Panc1 (cell line): ENCODE data around the gene CCDC8. TPM values are rescaled to one million over a fixed set of nuclear protein-coding genes. Genes with fewer than 3 reads are reported as not detected.

Experiments used
- ATAC-seq: fragments of 200-7000 bp; cut with Tn5 transposase; 2 replicates; pipeline ENCODE4 v1.9.1; 2020; ENCODE audit warnings: mild to moderate bottlenecking, moderate library complexity
- BruUV-seq: library from RNA; stranded (reverse); fragments of 400-500 nt; replicated peaks from 2 replicates; lab custom pipeline; 2021; lab: Mats Ljungman, UMichigan
- CTCF ChIA-PET: fragments of 300-600 bp; sonication (Branson Sonifier 250); formaldehyde crosslinking; loops from one replicate; lab custom pipeline; 2022; ENCODE audit warnings: antibody characterized with exemption; lab: Charles Lee
- POLR2A ChIA-PET: fragments of 300-600 bp; sonication (Branson Sonifier 250); formaldehyde crosslinking; loops from one replicate; lab custom pipeline; 2022; ENCODE audit warnings: antibody characterized with exemption; lab: Charles Lee
- DNase-seq: peaks from one replicate; pipeline ENCODE4 v3.0.0-alpha.2; 2010; ENCODE audit warnings: low read depth, low spot score
- H3K27ac ChIP-seq: 2 replicates; pipeline ENCODE4 v1.5.1; 2011; ENCODE audit warnings: mild to moderate bottlenecking, low read length, inconsistent platforms
- H3K27me3 ChIP-seq: fragments of 200-500 bp; sonication (Bioruptor generic); 2 replicates; pipeline ENCODE4 v1.6.0; 2014; ENCODE audit warnings: low read length, inconsistent platforms; ENCODE audit not compliant: control insufficient read depth, insufficient read depth
- H3K36me3 ChIP-seq: fragments of 200-500 bp; sonication (Bioruptor generic); 2 replicates; pipeline ENCODE4 v1.5.1; 2014; ENCODE audit warnings: inconsistent platforms, mild to moderate bottlenecking, low read length, moderate library complexity; ENCODE audit not compliant: control insufficient read depth, insufficient read depth
- H3K4me1 ChIP-seq: 2 replicates; pipeline ENCODE4 v1.5.1; 2011; ENCODE audit warnings: inconsistent platforms, mild to moderate bottlenecking, low read length, moderate library complexity; ENCODE audit not compliant: control insufficient read depth, insufficient read depth
- H3K4me3 ChIP-seq, 2 experiments: 2 replicates each; pipeline ENCODE4 v1.5.1; 2011 to 2012; ENCODE audit warnings: low read depth in 2 of 2, low read length in 2 of 2, mild to moderate bottlenecking in 2 of 2, inconsistent platforms in 1 of 2, moderate library complexity in 1 of 2
- H3K9me3 ChIP-seq: fragments of 200-500 bp; sonication (Bioruptor generic); 2 replicates; pipeline ENCODE4 v1.5.1; 2014; ENCODE audit warnings: low read depth, mild to moderate bottlenecking, inconsistent platforms, low read length, moderate library complexity; ENCODE audit not compliant: control insufficient read depth, insufficient read depth
- POLR2AphosphoS5 ChIP-seq: IDR thresholded peaks from 2 replicates; pipeline ENCODE4 v1.6.1; 2012; ENCODE audit warnings: mild to moderate bottlenecking, low read depth, low read length, moderate library complexity
- SIN3A ChIP-seq: IDR thresholded peaks from 2 replicates; pipeline ENCODE4 v1.6.1; 2012; ENCODE audit warnings: low read depth, mild to moderate bottlenecking, low read length, moderate library complexity, borderline replicate concordance; ENCODE audit not compliant: insufficient read depth
- TCF7L2 ChIP-seq: IDR thresholded peaks from 2 replicates; pipeline ENCODE4 v1.6.1; 2011; ENCODE audit warnings: mild to moderate bottlenecking, low read depth, low read length, inconsistent platforms
- in situ Hi-C: cut with HindIII; loops from 2 replicates; pipeline ENCODE4 v1.10.0; 2016; ENCODE audit warnings: low sequenced_read_pairs, low pct_unique_long_range_greater_than_20kb
- intact Hi-C: fragments of 100-400 bp; cut with micrococcal nuclease; formaldehyde crosslinking; loops from one replicate; pipeline ENCODE4 v1.10.0; 2022; ENCODE audit not compliant: unreplicated experiment
- total RNA-seq: library from RNA; stranded (reverse); gene quantifications from one replicate; pipeline ENCODE4 v1.2.1, GENCODE V29; 2021; ENCODE audit not compliant: unreplicated experiment
- TF ChIP-seq, protein P1 (sequence below): fragments of 450-650 bp; IDR thresholded peaks from 2 replicates; pipeline ENCODE4 v1.5.1; 2017; ENCODE audit warnings: mild to moderate bottlenecking
- TF ChIP-seq, protein P2 (sequence below), 2 experiments: IDR thresholded peaks; 2 replicates each; pipeline ENCODE4 v1.6.1; 2011 to 2012; ENCODE audit warnings: low read depth in 2 of 2, control low read depth in 1 of 2, low read length in 1 of 2, mild to moderate bottlenecking in 1 of 2, moderate library complexity in 1 of 2; ENCODE audit not compliant: insufficient read depth in 1 of 2

CCDC8 gene
- total RNA-seq, 1 experiment from 2014 or later: 5.4 TPM

DNA sequence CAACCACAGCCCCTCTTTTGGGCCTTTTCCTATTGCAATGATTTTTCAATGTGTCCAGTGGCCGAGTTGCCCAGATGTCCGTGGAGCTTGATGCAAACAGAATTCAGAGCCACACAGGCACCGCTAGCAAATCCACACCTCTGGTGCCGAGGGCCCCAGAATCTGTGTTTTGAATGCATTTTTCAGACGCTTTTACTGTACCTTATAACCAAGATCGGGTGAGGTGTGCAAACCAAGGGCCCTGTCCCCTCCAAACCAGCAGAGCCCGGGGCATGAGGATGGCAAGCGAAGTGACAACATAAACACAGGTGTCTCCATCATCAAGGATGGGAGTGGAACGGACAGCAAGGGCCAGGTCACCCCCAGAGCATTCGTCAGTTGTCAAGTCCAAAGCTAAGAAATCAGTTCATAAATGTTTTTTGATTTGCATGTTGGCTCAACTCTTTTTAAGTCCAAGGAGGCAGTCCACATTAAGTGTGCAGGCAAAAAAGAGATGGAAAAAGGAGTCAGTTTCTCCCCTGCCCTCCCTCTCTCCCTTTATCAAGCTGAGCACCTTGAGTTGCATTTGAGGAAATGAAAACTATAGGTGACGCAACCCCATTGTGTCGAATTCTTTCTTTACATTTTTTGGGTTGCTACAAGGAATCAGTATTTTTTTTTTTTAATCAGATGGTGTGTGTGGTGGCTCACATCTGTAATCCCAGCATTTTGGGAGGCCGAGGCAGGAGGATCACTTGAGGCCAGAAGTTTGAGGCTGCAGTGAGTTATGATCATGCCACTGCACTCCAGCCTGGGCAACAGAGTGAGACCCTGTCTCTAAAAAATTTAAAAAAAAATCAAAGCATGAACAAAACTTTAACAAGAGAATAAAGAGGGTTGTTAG is 2.9 kb downstream of the CCDC8 start:
- no peak for ATAC-seq
- no peak overlapping the region for H3K4me3 ChIP-seq
- no peak overlapping the region for H3K27ac ChIP-seq
- no peak for DNase-seq
- ChIA-PET CTCF (no interaction called here), POLR2A (no interaction called here)
- H3K9me3 ChIP-seq: no peaks in the 10 kb centered on the region
- in situ Hi-C loops: no loop called here
- TSS peak; percentile 68 for BruUV-seq
- H3K36me3 ChIP-seq: no peaks in the 10 kb centered on the region
- 0 out of 2 replicates have a peak, but pooled peaks cover 3% of the 10 kb centered on the region for H3K4me1 ChIP-seq
- no peaks in the 10 kb centered on the region for H3K27me3 ChIP-seq
- no peak for TF ChIP-seq TCF7L2
- TF ChIP-seq, protein P1, sequence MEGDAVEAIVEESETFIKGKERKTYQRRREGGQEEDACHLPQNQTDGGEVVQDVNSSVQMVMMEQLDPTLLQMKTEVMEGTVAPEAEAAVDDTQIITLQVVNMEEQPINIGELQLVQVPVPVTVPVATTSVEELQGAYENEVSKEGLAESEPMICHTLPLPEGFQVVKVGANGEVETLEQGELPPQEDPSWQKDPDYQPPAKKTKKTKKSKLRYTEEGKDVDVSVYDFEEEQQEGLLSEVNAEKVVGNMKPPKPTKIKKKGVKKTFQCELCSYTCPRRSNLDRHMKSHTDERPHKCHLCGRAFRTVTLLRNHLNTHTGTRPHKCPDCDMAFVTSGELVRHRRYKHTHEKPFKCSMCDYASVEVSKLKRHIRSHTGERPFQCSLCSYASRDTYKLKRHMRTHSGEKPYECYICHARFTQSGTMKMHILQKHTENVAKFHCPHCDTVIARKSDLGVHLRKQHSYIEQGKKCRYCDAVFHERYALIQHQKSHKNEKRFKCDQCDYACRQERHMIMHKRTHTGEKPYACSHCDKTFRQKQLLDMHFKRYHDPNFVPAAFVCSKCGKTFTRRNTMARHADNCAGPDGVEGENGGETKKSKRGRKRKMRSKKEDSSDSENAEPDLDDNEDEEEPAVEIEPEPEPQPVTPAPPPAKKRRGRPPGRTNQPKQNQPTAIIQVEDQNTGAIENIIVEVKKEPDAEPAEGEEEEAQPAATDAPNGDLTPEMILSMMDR: no peak
- no peak for TF ChIP-seq POLR2AphosphoS5
- TF ChIP-seq SIN3A: no peak
- TF ChIP-seq, protein P2, sequence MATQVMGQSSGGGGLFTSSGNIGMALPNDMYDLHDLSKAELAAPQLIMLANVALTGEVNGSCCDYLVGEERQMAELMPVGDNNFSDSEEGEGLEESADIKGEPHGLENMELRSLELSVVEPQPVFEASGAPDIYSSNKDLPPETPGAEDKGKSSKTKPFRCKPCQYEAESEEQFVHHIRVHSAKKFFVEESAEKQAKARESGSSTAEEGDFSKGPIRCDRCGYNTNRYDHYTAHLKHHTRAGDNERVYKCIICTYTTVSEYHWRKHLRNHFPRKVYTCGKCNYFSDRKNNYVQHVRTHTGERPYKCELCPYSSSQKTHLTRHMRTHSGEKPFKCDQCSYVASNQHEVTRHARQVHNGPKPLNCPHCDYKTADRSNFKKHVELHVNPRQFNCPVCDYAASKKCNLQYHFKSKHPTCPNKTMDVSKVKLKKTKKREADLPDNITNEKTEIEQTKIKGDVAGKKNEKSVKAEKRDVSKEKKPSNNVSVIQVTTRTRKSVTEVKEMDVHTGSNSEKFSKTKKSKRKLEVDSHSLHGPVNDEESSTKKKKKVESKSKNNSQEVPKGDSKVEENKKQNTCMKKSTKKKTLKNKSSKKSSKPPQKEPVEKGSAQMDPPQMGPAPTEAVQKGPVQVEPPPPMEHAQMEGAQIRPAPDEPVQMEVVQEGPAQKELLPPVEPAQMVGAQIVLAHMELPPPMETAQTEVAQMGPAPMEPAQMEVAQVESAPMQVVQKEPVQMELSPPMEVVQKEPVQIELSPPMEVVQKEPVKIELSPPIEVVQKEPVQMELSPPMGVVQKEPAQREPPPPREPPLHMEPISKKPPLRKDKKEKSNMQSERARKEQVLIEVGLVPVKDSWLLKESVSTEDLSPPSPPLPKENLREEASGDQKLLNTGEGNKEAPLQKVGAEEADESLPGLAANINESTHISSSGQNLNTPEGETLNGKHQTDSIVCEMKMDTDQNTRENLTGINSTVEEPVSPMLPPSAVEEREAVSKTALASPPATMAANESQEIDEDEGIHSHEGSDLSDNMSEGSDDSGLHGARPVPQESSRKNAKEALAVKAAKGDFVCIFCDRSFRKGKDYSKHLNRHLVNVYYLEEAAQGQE (IDR thresholded peaks at IDR 0.05; ENCODE audit: insufficient read depth in 1 of 2, low read depth in 2 of 2, low read length in 1 of 2): no peak
- intact Hi-C loops: no loop called here

DNA sequence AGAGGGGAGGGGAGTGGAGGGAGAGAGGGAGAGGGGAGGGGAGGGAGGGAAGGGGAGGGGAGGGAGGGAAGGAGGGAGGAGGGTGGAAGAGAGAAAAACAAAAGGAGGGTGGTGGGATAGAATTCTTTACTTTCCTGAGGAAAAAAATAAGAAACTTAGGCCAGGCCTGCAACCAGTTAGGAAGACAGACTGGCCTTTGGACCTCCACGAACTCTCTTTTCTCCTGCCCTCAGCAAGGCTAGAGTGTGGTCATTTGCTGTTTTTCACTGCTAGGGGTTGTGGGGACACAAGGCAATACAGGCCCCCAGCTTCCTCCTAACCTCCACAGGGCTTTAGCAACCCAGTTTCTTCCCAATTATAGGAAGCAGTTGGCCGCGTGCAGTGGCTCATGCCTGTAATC is 4.2 kb downstream of the CCDC8 start:
- peaks cover 3% of the 10 kb centered on the region; the same call in 1 of the 2 replicates for H3K4me1 ChIP-seq
- no peaks in the 10 kb centered on the region for H3K36me3 ChIP-seq
- no peak overlapping the region for H3K4me3 ChIP-seq
- POLR2A ChIA-PET: no interaction called here
- CTCF ChIA-PET: no interaction called here
- in situ Hi-C loops: no loop called here
- H3K27ac ChIP-seq: no peak overlapping the region
- TF ChIP-seq POLR2AphosphoS5 (no peak), TCF7L2 (no peak), SIN3A (no peak)
- TF ChIP-seq, protein P2 (IDR thresholded peaks at IDR 0.05; ENCODE audit: insufficient read depth in 1 of 2, low read depth in 2 of 2, low read length in 1 of 2): no peak
- TF ChIP-seq, protein P1: no peak
- no peaks in the 10 kb centered on the region for H3K27me3 ChIP-seq
- BruUV-seq: no TSS peak
- no peak for DNase-seq
- H3K9me3 ChIP-seq: no peaks in the 10 kb centered on the region
- no peak for ATAC-seq
- intact Hi-C loops: no loop called here
